ENCODE results near the gene DNAJC12.
"Not testable (repeated sequence)": the region's sequence is repeated elsewhere in the genome, so short reads cannot be mapped to it uniquely, and the experiment has no call there.

Gene DNAJC12

DNA sequence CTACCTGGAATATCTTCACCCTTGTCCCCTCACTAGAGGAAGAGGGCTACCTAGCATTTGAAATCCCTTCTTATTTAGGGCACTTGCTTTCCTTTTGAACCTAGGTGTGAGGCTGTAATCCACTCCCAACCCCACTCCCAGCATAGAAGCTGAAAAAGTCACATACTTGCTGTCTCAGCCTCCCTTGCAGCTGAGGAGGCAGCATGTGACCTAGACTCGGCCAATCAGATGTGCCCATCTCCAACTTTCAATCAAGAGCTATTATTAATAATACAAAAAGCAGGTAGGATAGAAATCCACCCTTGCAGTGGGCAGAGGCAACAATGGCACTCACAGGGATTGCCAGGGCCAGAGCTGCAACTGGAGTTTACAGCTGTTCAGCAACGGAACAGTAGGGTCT, 70.7 kb downstream of the DNAJC12 start:
- DNase-seq (ENCODE audit: extremely low read depth in 1 of 2, low read depth in 1 of 2) = no peak

DNA sequence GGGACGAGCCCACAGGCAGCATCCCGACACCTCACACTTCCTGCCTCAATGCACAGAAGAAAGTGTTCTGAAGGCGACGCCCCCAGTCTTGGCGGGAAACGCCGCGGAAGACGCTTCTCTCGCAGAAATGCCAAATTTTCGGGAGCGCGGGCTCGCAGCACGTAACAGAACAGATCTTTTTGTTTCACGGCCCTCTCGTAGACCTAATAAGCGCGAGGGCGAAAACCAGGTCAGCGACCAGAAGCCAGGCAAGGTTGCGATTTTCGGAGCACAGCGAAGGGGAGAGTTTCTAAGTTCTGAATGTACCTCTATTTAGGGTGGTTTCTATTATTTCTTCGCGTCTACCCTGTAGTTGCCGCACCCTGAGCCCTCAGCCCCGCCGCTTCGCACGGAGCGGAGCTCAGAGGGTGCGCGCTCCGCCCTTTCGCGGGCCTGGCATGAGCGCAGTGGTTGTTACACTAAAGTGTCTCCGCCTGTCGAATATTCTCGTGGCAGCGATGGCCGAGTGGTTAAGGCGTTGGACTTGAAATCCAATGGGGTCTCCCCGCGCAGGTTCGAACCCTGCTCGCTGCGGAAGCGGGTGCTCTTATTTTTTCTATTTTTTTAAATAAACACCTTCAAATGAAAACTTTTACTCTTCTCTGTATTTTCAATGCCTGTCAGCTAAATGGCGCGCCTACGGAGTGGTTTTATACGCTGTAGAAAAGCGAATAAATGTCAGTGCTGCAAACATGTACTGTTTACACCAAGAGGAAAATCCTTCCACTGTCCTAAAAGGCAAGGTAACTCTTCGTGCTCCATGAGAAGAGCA, 73.8 kb downstream of the DNAJC12 start:
- DNase-seq (ENCODE audit: extremely low read depth in 1 of 2, low read depth in 1 of 2) = peak; percentile 86 to 89

DNA sequence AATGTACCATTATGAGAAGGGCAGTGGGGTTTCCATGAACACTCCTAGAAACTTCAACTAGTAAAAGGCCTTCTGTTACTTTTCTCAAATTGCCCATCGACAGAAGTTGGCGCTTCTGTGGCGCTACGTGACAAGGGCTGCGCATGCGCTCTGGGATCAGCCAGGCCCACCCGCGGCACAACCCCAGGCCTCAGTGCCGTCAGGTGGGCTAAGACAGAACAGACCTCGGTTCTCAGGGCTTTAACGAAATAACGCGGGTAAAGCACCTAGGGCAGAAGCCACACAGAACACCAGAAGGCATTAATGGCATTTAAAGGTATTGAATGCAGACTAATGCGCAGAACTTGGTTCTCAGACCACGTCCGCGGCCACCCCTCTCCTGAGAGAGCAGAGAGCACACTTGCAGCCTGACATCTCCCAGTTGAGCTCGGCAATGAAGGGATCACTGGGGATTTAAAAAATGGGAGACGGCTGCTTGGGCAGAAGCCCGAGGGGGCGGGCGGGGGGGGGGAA, 74.4 kb downstream of the DNAJC12 start:
- DNase-seq (ENCODE audit: extremely low read depth in 1 of 2, low read depth in 1 of 2) = peak; percentile 42 to 63

DNA sequence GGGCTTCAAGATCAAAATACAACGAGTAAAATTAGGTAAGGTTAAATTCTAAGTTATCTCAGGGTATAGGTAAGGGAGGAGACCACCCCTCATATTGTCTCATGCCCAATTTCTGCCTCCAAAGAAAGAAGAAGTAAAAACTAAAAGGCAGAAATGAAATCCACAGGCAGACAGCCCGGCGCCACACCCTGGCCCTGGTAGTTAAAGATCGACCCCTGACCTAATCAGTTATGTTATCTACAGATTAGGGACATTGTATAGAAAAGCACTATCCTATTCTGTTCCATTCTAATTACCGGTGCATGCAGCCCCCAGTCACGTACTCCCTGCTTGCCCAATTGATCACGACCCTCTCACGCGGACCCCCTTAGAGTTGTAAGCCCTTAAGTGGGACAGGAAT, 75.4 kb downstream of the DNAJC12 start:
- not testable (repeated sequence) for DNase-seq (ENCODE audit: extremely low read depth in 1 of 2, low read depth in 1 of 2)

DNA sequence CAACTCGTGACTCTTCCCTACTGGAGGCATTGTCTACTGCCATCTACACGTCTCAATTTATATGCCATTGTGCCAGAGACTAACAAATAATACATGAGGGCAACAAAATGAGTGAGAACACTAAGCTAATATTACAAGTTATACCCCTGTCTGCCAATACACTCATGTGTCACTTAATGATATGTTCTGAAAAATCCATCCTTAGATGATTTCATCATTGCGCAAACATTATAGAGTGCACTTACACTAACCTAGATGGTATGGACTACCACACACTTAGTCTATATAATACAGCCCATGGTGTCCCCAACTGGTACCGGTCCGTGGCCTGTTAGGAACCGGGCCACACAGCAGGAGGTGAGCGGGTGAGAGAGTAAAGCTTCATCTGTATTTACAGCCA, 77.7 kb downstream of the DNAJC12 start:
- no peak for DNase-seq (ENCODE audit: extremely low read depth in 1 of 2, low read depth in 1 of 2)
